HG03521 (cell line): ENCODE results near the gene PRKCH.

Experiments used
- ATAC-seq: cut with Tn5 transposase; IDR thresholded peaks from one replicate; pipeline ENCODE4 v1.9.1; 2021; ENCODE audit warnings: mild to moderate bottlenecking, moderate library complexity; ENCODE audit not compliant: unreplicated experiment

The PRKCH gene

DNA sequence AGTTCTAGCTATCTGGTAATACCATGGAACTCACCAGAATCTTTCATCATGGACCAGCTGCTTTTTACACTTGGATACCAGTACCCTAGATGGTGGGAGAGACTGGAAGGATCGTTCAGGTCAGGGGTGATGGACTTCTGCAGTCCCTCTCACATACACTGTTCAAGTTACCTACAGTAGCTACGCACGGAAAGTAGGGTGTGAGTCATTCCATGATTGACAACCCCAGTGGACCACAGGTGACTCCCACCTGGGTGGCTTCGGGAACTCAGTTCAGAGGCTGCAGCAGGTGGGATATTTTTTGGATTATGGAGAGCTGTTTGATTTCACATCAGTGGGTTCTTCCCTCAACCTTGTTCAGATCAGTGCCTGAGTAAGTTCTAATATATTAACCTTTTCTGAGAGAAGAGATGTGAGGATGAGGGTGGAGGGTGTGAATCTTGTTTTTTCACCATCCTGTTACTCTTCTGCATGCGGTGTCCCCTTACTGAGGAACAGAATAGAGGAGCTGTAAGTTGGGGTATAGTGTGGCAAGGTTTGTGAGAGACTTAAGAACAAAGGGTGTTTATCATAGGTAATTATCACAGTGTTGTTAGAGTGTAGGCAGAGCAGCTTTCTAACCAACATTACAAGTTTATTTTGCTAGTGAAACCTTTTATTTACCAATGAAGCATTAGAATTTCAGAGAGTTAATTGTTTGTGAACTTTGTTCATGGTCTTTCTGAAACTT lies 39.6 kb downstream of the PRKCH start:
- ATAC-seq: no peak

DNA sequence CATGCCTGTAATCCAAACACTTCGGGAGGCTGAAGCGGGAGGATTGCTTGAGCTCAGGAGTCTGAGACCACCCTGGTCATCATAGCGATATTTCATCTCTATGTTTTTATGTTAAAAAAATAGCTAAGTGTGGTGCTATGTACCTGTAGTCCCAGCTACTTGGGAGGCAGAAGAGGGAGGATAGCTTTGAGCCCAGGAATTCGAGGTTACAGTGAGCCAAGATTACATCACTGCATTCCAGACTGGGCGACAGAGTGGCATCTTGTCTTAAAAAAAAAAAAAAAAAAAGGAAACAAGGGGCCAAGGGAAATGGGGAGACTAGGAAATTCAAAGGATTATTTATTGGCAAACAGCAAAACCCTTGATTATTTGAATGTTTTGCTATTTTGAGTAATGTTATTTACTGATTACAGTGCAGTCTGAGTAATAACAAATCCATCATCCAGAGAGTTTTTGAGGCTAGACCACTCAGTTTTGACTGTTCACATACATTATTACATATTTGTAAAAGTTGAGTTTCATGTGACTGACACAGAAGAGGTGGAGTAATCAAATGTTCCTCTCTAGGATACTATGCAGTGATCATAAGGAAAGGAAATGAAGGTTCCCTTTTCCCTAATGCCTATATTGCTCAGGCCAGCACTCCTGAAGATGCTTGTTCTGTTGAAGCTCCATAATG lies 40.8 kb downstream of the PRKCH start:
- no peak for ATAC-seq

DNA sequence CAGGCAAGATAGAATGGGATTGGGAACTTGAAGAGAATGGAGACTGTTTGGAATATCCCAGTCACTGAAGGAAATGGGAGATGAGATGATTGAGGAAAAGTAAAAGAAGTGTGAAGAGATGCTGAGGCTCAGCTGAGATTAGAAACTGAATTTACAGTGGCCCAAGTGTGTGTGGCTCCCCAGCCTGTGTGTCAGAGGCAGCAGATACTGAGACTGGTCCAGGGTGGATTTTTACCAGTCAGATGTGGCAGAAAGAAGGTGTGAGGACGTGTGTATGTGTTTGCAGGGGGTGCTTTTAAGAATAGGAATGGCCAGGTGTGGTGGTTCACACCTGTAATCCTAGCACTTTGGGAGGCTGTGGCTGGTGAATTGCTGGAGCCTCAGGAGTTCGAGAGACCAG lies 42.9 kb downstream of the PRKCH start:
- no peak for ATAC-seq

DNA sequence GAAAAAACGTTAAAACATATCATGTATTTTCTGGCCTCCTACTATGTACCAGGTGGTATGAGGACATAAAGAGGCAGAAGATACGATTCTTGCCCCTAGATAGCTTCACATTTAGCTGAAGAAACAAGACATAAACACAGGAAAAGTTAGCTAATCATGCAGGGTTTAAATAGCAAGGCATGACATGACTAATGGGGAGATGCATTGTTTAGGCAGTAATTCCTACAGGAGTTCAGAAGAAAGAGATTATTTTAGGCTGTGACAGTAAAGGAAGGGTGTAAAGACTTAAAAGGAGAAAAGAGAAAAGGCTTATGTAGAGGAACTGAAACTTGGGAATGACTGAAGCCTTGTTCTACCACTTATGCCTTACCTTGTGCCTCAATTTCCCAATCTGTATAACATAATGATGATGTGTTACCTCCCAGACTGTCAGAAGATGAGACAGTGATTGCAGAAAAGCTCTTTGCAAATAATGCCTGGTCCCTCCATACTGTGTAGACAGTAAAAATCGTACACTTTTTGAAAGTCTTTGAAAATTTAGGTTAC lies 44.4 kb downstream of the PRKCH start:
- ATAC-seq: no peak

DNA sequence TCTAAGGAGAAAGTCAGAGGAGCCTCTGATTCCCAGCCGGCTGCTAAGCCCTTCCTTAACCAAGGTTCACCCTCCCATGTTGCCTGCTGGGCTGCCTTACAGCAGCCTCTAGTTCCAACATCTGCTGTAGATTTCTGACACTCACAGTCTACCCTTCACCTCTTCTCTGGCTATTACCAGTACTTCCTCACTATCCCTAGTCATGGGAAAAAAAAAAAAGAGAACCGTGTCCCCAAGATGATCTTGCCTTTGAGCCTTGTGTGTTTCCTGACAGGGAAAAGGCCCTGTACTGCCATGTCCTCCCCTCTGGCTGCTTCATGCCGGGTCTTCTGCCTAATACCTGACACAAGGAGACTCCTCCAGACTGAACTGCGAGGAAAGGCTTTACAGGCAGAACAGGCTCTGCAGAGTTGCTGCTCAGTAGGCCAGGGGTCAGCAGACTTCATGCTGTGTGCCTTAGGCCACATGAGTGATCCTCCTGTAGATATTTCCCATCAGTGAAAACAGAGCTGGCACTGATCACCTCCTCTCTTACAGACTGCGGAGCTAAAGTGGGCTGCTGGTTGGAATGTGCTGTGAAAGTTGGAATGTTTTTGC lies 46.8 kb downstream of the PRKCH start:
- ATAC-seq: no peak

DNA sequence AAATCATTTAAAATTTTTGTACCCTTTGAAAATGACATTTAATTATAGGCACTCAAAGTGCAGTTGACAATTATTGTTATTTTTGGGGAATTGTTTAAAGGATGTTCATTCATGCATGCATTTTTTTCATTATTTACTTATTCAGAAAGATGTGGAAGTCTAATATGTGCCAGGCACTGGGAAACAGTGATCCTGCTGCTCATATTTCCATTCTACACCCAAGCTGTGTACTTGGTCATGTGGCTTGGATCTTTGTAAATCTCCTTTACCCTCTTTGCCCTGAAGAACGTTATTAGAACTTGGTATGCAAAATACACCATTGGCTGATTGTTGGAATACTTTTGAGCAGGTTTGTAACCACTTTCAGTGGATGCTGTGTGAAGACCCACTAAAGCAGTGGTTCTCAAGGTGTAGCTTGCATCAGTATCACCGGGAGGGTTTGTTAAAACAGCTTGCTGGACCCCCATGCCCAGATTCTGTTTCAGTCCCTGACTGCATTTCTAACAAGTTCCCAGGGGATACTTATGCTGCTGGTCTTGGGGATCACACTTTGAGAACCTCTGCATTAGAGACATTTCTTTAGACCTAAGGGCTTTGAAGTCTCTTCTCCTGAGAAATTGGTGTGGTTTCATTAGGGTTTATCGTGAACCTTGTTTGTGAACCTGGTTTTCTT lies 47.5 kb downstream of the PRKCH start:
- no peak for ATAC-seq

DNA sequence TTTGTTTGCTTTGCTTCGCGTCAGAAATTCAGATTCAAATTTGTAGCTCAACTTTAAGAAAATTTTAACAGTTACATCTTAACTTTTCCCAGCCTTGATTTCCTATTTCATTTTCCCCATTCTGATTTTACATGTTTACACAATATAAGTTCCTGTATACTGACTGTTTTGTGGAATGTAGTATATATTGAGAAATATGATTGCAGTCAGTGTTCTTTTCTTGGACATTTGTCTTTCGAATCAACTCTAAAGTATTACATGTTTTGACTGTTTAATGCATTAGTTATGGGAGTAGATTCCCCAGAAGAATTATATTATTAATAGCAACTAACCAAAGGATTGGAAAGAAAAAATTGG lies 48.1 kb downstream of the PRKCH start:
- ATAC-seq: no peak

DNA sequence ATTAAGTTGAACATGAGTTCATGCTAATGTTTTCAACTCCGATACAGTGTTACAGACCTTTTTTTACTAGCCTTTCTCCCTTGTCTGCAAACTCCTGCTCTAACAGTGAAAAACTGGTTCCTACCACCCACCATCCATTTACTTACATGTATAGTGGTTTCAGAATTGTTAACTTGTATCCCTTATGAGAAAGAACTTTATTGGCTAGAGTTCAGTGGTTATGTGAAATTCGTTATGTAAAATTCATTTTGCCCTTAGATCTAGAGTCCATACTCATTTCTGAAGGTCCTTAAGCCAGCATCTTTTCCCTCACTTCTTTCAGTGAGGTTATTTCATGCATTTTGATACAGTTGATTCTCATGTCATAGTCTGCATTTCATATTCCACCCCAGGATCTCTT lies 51.0 kb downstream of the PRKCH start:
- ATAC-seq: no peak

DNA sequence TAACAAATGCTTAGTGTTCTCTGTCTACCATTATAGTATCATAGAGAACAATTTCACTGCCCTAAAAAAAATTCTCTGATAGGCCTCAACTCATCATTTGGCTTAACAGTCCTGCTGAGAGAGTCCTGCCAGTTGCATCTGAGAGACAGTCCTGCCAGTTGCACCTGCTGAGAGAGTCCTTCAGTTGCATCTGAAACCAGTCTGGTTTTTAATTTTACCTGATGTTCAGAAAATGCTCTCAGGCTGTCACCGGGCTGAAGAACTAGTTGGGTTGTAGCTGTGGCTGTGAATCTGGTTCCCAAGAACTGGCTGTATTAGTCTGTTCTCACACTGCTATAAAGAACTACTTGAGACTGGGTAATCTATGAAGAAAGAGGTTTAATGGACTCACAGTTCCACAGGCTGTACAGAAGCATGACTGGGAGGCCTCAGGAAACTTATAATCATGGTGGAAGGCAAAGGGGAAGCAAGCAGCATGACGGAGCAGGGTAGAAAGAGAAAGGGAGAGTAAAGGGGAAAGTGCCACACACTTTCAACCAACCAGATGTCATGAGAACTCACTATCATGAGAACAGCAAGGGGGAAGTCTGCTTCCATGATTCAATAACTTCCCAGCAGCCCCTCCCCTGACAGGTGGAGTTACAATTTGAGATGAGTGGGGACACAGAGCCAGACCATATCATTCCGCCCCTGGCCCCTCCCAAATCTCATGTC lies 51.6 kb downstream of the PRKCH start:
- ATAC-seq: no peak

DNA sequence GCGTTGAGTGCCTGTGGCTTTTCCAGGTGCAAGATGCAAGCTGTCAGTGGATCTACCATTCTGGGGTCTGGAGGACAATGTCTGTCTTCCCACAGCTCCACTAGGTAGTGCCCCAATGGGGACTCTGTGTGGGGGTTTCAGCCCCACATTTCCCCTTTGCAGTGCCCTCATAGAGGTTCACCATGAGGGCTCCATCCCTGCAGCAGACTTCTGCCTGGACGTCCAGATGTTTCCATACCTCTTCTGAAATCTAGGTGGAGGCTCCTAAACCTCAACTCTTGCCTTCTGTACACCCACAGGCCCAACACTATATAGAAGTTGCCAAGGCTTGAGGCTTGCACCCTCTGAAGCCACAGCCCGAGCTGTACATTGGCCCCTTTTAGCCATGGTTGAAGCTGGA lies 52.9 kb downstream of the PRKCH start:
- ATAC-seq: no peak

DNA sequence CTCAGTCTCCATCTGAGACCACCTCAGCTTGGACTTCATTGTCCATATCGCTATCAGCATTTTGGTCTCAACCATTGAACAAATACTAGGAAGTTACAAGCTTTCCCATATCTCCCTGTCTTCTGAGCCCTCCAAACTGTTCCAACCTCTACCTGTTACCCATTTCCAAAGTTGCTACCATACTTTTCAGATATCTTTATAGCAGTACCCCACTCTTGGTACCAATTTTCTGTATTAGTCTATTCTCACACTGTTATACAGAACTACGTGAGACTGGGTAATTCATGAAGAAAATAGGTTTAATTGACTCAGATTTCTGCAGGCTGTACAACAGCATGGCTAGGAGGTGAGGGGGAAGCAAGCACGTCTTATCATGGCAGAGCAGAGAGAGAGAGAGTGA lies 53.8 kb downstream of the PRKCH start:
- ATAC-seq: no peak

DNA sequence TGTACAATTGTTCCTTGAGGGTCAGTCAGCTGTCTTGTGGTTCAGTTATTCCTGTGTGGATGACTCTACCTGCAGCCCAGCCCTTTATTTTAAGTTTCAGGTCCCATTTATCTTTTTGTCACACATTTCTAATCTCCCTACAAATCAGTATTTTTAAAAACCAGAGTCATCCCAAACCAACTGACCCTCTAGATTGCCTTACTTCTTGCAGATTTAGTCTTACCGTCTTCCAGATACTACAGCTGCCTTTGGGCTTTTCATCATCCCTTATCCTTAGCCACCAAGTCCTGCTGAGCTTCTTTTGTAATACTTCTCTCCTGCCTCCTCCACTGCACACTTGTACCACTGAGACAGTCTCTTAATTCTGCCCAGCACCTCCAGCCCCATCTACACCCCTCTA lies 54.9 kb downstream of the PRKCH start:
- no peak for ATAC-seq

DNA sequence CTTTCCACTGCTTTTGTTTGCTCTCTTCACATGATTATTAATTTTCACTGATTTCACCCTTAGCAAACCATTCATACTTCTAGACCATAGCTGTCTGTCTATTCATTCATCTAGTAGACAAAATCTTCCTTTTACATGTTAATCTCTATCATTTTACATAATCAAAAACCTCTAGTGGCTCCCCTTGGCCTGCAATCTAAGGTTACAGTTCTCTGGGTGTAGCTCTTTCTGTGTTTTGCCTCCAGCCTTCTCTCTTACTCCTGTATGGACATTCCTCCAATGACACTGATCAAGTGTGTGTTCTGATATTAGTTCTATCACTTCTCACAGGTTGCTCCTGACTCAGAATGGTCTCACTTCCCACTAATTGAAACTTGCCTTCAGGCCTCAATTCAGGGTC lies 56.4 kb downstream of the PRKCH start:
- no peak for ATAC-seq

DNA sequence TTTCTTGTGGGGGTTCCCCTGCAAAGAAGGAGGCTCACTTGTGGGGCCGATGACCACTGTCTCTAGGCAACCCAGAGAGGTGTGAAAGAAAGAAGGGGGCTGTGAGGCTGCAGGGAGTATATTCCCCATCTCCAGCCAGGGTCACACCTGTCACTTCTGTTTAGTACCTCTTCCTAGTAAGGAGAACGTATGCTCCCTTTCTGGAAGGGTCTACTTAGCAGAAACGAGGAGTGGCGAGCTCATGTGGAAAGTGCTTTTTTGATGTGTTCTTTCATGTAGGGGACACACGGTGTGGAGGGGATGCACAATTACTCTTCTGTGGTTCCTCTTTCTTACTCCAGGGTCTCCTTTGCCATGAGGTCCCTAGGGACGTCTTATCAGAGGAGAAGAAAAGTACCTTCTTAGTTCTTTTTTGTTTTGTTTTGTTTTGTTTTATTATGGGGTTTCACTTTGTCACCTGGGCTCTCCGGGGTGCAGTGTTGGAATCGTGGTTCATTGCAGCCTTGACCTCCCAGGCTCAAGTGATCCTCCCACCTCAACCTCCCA lies 58.3 kb downstream of the PRKCH start:
- no peak for ATAC-seq

DNA sequence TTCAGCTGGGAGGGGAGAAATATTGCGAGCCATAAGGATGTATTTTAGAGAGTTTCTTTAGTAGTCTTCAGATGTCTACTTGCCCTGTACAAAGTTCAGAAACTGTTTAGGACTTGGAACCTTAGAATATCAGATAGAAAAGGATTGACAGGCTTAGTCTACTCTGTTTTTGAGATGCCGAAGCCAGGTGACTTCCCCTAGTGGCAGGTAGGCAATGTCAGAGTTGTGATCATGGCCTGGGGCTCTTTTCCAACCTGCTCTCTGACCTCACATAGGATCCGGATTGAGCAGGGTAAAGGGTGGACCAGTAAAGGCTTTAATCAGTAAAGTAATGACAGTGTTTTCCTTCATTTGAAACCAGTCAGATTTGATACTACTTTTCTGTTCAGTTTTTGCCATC lies 59.6 kb downstream of the PRKCH start:
- no peak for ATAC-seq

DNA sequence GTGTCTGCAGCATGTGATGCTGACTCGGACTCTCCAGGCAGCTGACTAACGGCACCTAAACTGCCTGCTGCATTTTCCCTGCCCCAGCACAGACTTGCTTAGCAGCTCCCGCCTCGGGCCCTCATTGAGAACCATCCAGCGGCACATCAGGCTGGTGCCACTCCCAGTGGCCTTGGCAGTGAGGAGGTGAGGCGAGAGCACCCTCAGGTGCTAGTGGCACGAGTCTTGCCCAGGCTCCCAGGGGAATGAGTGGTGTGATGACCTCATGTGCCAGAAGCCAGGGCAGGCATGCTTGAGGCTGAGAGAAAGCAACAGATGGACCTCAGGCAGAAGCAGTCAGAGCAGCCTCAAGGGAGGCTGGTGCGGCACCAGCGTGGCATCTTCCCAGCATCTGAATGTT lies 60.2 kb downstream of the PRKCH start:
- no peak for ATAC-seq

DNA sequence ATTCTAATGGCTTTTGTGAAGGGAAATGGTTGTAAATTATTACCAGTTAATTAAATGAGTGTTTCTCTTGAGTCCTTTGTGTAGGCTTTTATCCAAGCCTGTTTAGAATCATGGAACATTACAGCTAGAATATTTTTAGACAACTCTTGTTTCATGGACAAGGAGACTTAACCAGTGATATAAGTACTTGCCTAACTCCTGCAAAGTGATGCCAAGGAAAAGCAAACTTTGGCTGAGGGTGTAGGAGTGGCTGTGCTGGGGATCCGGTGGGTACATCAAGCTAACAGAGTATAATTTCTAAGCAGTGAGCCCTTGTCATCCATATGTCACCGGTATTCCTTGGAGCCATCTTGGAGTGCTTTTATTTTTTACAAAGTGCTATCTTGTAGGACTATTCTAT lies 61.5 kb downstream of the PRKCH start:
- no peak for ATAC-seq

DNA sequence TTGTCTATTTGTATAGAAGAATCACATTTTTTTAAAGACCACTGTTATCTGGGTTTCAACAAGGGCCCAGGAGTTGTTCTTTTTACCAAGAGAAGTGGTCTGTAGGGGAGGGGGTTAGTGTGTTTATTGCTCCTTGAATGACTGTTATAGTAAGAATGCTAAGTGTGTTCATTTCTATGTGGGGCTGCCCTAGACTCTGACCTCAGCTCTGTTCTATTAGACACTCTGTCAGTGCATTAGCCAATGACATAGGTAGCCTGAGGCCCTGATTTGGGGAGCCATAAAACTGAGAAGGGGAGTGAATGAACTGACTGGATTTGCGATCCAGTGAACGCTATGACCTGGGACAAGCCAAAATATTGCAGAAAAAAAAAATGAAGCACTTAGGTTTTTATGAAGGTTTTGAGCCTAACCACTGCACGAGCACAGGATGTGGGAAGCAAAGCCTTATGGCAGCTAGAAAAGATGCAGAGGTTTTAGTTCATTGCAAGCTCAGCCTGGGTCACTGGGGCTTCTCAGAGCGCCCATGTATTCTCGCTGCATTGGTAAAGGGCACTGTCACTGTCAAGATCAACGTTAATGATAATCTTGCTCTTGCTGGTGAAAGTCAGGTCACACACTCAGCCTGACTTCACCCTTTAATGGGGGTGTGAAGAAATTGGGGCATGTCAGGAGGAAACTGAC lies 63.8 kb downstream of the PRKCH start:
- no peak for ATAC-seq

DNA sequence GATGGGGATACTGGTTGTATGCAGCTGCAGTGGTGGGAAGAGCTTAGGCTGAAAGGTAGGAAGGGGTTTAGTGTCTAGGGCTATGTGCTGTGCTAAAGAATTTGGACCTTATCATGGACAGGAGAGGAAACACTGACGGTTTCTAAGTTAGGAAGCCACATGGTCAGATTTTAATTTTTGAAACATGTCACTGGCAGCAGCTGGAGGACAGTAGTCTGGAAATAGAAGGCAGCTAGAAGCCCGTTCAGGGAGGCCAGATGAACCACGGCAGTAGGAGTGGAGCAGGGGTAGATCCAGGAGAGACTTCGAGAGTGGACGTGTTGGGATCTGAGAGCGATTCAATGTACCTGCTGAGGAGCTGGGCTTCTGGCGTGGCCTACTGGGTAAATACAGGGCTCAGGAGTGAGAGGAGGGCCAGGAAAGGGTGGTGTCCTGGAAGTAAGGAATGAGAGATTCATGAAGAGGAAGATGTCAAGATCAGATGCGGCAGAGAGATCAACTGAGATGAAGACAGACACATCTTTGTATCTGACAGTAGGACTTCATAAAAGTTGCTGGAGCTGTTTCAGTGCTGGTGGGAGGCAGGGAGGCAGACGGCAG lies 64.9 kb downstream of the PRKCH start:
- no peak for ATAC-seq

DNA sequence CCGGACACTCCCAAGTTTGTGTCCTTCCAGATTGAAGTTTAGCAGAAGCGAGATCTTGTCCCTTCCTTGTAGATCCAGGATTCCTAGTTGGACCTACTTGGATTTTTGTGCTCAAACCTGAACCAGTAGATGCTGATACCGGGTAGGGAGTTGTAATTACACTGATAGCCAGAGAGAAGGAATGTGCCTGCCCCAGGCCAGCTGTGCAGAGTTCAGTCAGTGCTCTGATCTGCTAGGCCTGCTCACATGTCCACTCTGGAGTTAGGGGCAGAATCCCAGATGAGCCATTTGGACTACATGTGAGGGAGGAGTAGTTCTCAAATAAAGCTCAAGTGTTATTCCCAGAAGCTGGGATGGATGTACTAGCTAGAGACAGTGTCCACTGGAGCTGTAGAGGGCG lies 65.7 kb downstream of the PRKCH start:
- ATAC-seq: no peak
